Measurements from ENCODE around the gene MAN2A1. TPM values are rescaled to one million over a fixed set of nuclear protein-coding genes. Genes with fewer than 3 reads are reported as not detected.

The MAN2A1 gene
- total RNA-seq, 2 experiments from 2014 or later = 23.0 to 28.7 TPM

DNA sequence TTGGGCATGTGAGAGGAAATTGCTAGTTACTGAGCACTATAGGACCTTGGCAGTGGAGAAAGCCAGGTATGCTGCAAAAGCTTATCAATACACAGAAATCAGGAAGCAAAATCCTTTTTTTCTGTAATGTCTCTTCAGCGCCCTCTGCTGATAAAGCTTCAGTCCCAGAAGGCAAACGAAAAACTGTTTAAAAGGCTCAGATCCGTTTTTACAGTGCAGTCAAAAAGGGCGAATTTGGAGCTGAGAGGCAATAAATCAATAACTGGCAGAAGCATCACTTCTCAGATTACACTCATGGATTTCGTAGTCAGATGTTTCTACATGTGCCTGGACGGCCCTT is 1.1 kb upstream of the MAN2A1 start:
- Histone ChIP-seq H3K36me3 (ENCODE audit: insufficient read depth, low read length) (no peaks in the 10 kb centered on the region), H3K4me3 (ENCODE audit: low read depth, low read length, poor library complexity, severe bottlenecking) (peak overlapping the region; percentile 94), H3K4me2 (ENCODE audit: low read length) (peak overlapping the region; percentile 68), H3K9me3 (ENCODE audit: low read length) (peaks cover 13% of the 10 kb centered on the region; the same call in 1 of the 2 replicates), H3K27ac (ENCODE audit: low read depth, low read length, poor library complexity, severe bottlenecking) (peak overlapping the region; percentile 85), H3K4me1 (ENCODE audit: insufficient read depth, low read length, poor library complexity, severe bottlenecking) (peaks cover 22% of the 10 kb centered on the region), H4K20me1 (ENCODE audit: insufficient read depth, low read length) (peaks cover 14% of the 10 kb centered on the region), H3K9me2 (ENCODE audit: insufficient read depth, low read length) (no peaks in the 10 kb centered on the region), H2AFZ (ENCODE audit: low read length) (peak overlapping the region; percentile 98), H3K79me2 (ENCODE audit: insufficient read depth, low read depth, low read length) (peaks cover 21% of the 10 kb centered on the region; the same call in 1 of the 2 replicates)
- ChIA-PET POLR2A (interaction anchor here (0.7 to 2.3 kb wide), 8 partner anchors 10 to 1047 kb away, joined by 3 to 6 read pairs (median 4); partner anchors contain the start of gene PJA2), CTCF (ENCODE audit: unreplicated experiment) (no interaction called here)
- intact Hi-C loops (cut with micrococcal nuclease; ENCODE audit: unreplicated experiment) = loop anchor here (2.0 to 5.0 kb wide), 4 partner anchors 232 to 1046 kb away; partner anchors contain the start of gene FER
- TSS peak; percentile 93 for BruUV-seq (replicated peaks)
- TF ChIP-seq CTCF (conservative IDR thresholded peaks at IDR 0.05; ENCODE audit: low read length) (peak; percentile 92), EZH2phosphoT487 (IDR thresholded peaks at IDR 0.05; ENCODE audit: borderline replicate concordance, low read depth, low read length) (no peak)
- peak; percentile 75 for DNase-seq (ENCODE audit: low spot score)

- Histone ChIP-seq H3K9me2 (ENCODE audit: insufficient read depth, low read length) (no peaks in the 10 kb centered on the region), H3K9me3 (ENCODE audit: low read length) (peaks cover 13% of the 10 kb centered on the region; the same call in 1 of the 2 replicates), H3K36me3 (ENCODE audit: insufficient read depth, low read length) (no peaks in the 10 kb centered on the region), H3K4me3 (ENCODE audit: low read depth, low read length, poor library complexity, severe bottlenecking) (peak overlapping the region; percentile 94), H3K4me2 (ENCODE audit: low read length) (peak overlapping the region; percentile 87), H4K20me1 (ENCODE audit: insufficient read depth, low read length) (peaks cover 14% of the 10 kb centered on the region), H3K79me2 (ENCODE audit: insufficient read depth, low read depth, low read length) (peaks cover 27% of the 10 kb centered on the region; the same call in 1 of the 2 replicates), H2AFZ (ENCODE audit: low read length) (peak overlapping the region; percentile 98), H3K27ac (ENCODE audit: low read depth, low read length, poor library complexity, severe bottlenecking) (peak overlapping the region; percentile 85), H3K4me1 (ENCODE audit: insufficient read depth, low read length, poor library complexity, severe bottlenecking) (peaks cover 22% of the 10 kb centered on the region)
- CTCF ChIA-PET (ENCODE audit: unreplicated experiment) = no interaction called here
- TF ChIP-seq CTCF (conservative IDR thresholded peaks at IDR 0.05; ENCODE audit: low read length) (peak; percentile 35; the same call in 1 of the 2 replicates), EZH2phosphoT487 (IDR thresholded peaks at IDR 0.05; ENCODE audit: borderline replicate concordance, low read depth, low read length) (no peak)
- POLR2A ChIA-PET = interaction anchor here (0.8 to 2.3 kb wide), 7 partner anchors 9 to 1047 kb away, joined by 3 to 6 read pairs (median 4); partner anchors contain the start of gene PJA2
- DNase-seq (ENCODE audit: low spot score) = peak; percentile 94
- BruUV-seq (replicated peaks) = no TSS peak
- intact Hi-C loops (cut with micrococcal nuclease; ENCODE audit: unreplicated experiment) = loop anchor here (2.0 to 5.0 kb wide), 4 partner anchors 232 to 1047 kb away; partner anchors contain the start of gene FER
Observed at GRCh38 chr5:109688970-109689739, 572 bp upstream of the MAN2A1 start.
